ENCODE data around the gene DENND2D. TPM values are rescaled to one million over a fixed set of nuclear protein-coding genes. Genes with fewer than 3 reads are reported as not detected.

Gene DENND2D
- total and polyA plus RNA-seq, 10 of the 15 experiments (the other 5 are each of a cell fraction or from before 2014, with no cell fraction given): 149 to 375 (median 172) TPM

- TF ChIP-seq NRF1 (conservative IDR thresholded peaks at IDR 0.05; ENCODE audit: low read depth, low read length) (no peak), FOXM1 (IDR thresholded peaks at IDR 0.05; ENCODE audit: low read depth, low read length) (no peak), ZNF217 (IDR thresholded peaks at IDR 0.05) (peak; percentile 91), MTA3 (IDR thresholded peaks at IDR 0.05; ENCODE audit: borderline replicate concordance, low read length) (no peak), SIN3A (IDR thresholded peaks at IDR 0.05; ENCODE audit: low read depth, low read length) (no peak), BMI1 (IDR thresholded peaks at IDR 0.05; ENCODE audit: borderline replicate concordance) (no peak), SMC3 (IDR thresholded peaks at IDR 0.05; ENCODE audit: borderline replicate concordance, low read length) (peak; percentile 14; the same call in 1 of the 2 replicates), NBN (IDR thresholded peaks at IDR 0.05) (peak; percentile 51), SP1 (IDR thresholded peaks at IDR 0.05; ENCODE audit: low read depth, low read length) (peak; percentile 38), PML (IDR thresholded peaks at IDR 0.05; ENCODE audit: low read length) (no peak), ZNF274 (IDR thresholded peaks at IDR 0.05; ENCODE audit: insufficient read depth, insufficient read length) (no peak), ZBED1 (IDR thresholded peaks at IDR 0.05; ENCODE audit: borderline replicate concordance) (peak; percentile 64; the same call in 1 of the 2 replicates), USF1 (IDR thresholded peaks at IDR 0.05; ENCODE audit: borderline replicate concordance, extremely low read length, insufficient read depth, low read depth, low read length) (no peak), BCL3 (IDR thresholded peaks at IDR 0.05; ENCODE audit: borderline replicate concordance, insufficient read depth, low read depth, low read length, poor library complexity, severe bottlenecking) (peak; percentile 63), JUND (IDR thresholded peaks at IDR 0.05; ENCODE audit: low read depth, low read length) (no peak), ZNF207 (IDR thresholded peaks at IDR 0.05; ENCODE audit: borderline replicate concordance) (peak; percentile 31; the same call in 1 of the 2 replicates), ATF2 (IDR thresholded peaks at IDR 0.05; ENCODE audit: low read length) (no peak), CBX3 (IDR thresholded peaks at IDR 0.05; ENCODE audit: borderline replicate concordance, low read depth) (no peak), NFXL1 (IDR thresholded peaks at IDR 0.05; ENCODE audit: borderline replicate concordance) (no peak), RB1 (IDR thresholded peaks at IDR 0.05; ENCODE audit: borderline replicate concordance) (0 out of 2 replicates have a peak, but pooled peaks have one; percentile 63), KDM1A (IDR thresholded peaks at IDR 0.05; ENCODE audit: borderline replicate concordance) (no peak), MTA2 (IDR thresholded peaks at IDR 0.05; ENCODE audit: low read depth) (no peak), ZNF24 (IDR thresholded peaks at IDR 0.05) (peak; percentile 66; the same call in 1 of the 2 replicates), GABPA (IDR thresholded peaks at IDR 0.05; ENCODE audit: low read depth) (no peak), FOXK2 (IDR thresholded peaks at IDR 0.05) (no peak), BCLAF1 (IDR thresholded peaks at IDR 0.05) (no peak)
Observed at GRCh38 chr1:111204201-111204982, 3.9 kb upstream of the DENND2D start (continued).
